ENCODE measurements around the gene ADGRL3.

The ADGRL3 gene

GRCh38 chr4:61408861-61409260, 208.7 kb downstream of the ADGRL3 start:
- DNase-seq (ENCODE audit: low read depth in 1 of 2, low spot score in 1 of 2): no peak

- DNase-seq (ENCODE audit: low read depth in 1 of 2, low spot score in 1 of 2): no peak
These were observed 211.1 kb downstream of the ADGRL3 start for GRCh38 chr4:61411241-61411640.

GRCh38 chr4:61425315-61425714, 225.2 kb downstream of the ADGRL3 start:
- DNase-seq (ENCODE audit: low read depth in 1 of 2, low spot score in 1 of 2): no peak

GRCh38 chr4:61426229-61426628, 226.1 kb downstream of the ADGRL3 start:
- DNase-seq (ENCODE audit: low read depth in 1 of 2, low spot score in 1 of 2): no peak

GRCh38 chr4:61427099-61427817, 227.1 kb downstream of the ADGRL3 start:
- DNase-seq (ENCODE audit: low read depth in 1 of 2, low spot score in 1 of 2): no peak

- DNase-seq (ENCODE audit: low read depth in 1 of 2, low spot score in 1 of 2): no peak
These were observed 227.8 kb downstream of the ADGRL3 start for GRCh38 chr4:61427818-61428495.

GRCh38 chr4:61428950-61429349, 228.8 kb downstream of the ADGRL3 start:
- DNase-seq (ENCODE audit: low read depth in 1 of 2, low spot score in 1 of 2): no peak

GRCh38 chr4:61431131-61431530, 231.0 kb downstream of the ADGRL3 start:
- no peak for DNase-seq (ENCODE audit: low read depth in 1 of 2, low spot score in 1 of 2)

GRCh38 chr4:61437923-61438322, 237.8 kb downstream of the ADGRL3 start:
- no peak for DNase-seq (ENCODE audit: low read depth in 1 of 2, low spot score in 1 of 2)

GRCh38 chr4:61440321-61440720, 240.2 kb downstream of the ADGRL3 start:
- DNase-seq (ENCODE audit: low read depth in 1 of 2, low spot score in 1 of 2): no peak

GRCh38 chr4:61442936-61443335, 242.8 kb downstream of the ADGRL3 start:
- no peak for DNase-seq (ENCODE audit: low read depth in 1 of 2, low spot score in 1 of 2)

- DNase-seq (ENCODE audit: low read depth in 1 of 2, low spot score in 1 of 2): no peak
These were observed 243.8 kb downstream of the ADGRL3 start for GRCh38 chr4:61443813-61444510.

GRCh38 chr4:61445374-61446063, 245.4 kb downstream of the ADGRL3 start:
- DNase-seq (ENCODE audit: low read depth in 1 of 2, low spot score in 1 of 2): no peak

- no peak for DNase-seq (ENCODE audit: low read depth in 1 of 2, low spot score in 1 of 2)
These were observed 246.8 kb downstream of the ADGRL3 start for GRCh38 chr4:61446941-61447340.

GRCh38 chr4:61447918-61448317, 247.8 kb downstream of the ADGRL3 start:
- DNase-seq (ENCODE audit: low read depth in 1 of 2, low spot score in 1 of 2): no peak

GRCh38 chr4:61451935-61452334, 251.8 kb downstream of the ADGRL3 start:
- no peak for DNase-seq (ENCODE audit: low read depth in 1 of 2, low spot score in 1 of 2)

GRCh38 chr4:61461956-61462355, 261.8 kb downstream of the ADGRL3 start:
- DNase-seq (ENCODE audit: low read depth in 1 of 2, low spot score in 1 of 2): no peak

- DNase-seq (ENCODE audit: low read depth in 1 of 2, low spot score in 1 of 2): no peak
These were observed 262.6 kb downstream of the ADGRL3 start for GRCh38 chr4:61462451-61463326.

GRCh38 chr4:61468024-61468720, 268.0 kb downstream of the ADGRL3 start:
- no peak for DNase-seq (ENCODE audit: low read depth in 1 of 2, low spot score in 1 of 2)

- no peak for DNase-seq (ENCODE audit: low read depth in 1 of 2, low spot score in 1 of 2)
These were observed 273.2 kb downstream of the ADGRL3 start for GRCh38 chr4:61473306-61473705.

All from activated T-helper 1 cell treated with anti-CD3 and anti-CD28 coated beads, Interleukin-2, amount 50 U/mL, for 16 hours (primary cell).